ENCODE data around the gene QRFP. TPM values are rescaled to one million over a fixed set of nuclear protein-coding genes. Genes with fewer than 3 reads are reported as not detected.

QRFP gene
- total RNA-seq, 6 experiments from 2014 or later, result 3.3 TPM; not detected in 5

- Histone ChIP-seq H3K4me3 (no peak overlapping the region), H3K36me3 (no peaks in the 10 kb centered on the region), H3K27ac (peak overlapping the region; percentile 24 to 83 (median 52)), H3K9me3 (no peaks in the 10 kb centered on the region), H3K4me1 (peaks cover 0 to 19% (median 0%) of the 10 kb centered on the region in 4 donors), H3K27me3 (no peaks in the 10 kb centered on the region)
- ATAC-seq (peak; percentile 81 to 88 (median 84)), DNase-seq (peak in 2 of 3 donors; percentile 59)
- TF ChIP-seq CTCF (IDR thresholded peaks at IDR 0.05), result no peak
- TF ChIP-seq POLR2A (IDR thresholded peaks at IDR 0.05), result no peak
- 20% methylated on average over 13 of the region's 13 CpGs for WGBS (ENCODE audit: insufficient coverage, low coverage, low lambda C conversion rate, missing lambda C conversion rate)
- intact Hi-C loops (cut with DNase I), result no loop called here
Observed at GRCh38 chr9:130847306-130848217, 49.0 kb downstream of the QRFP start.

GRCh38 chr9:130846487-130847305 is 49.9 kb downstream of the QRFP start:
- ATAC-seq (peak; percentile 36 to 58 (median 42)), DNase-seq (peak in 1 of 3 donors; percentile 64)
- Histone ChIP-seq H3K4me1 (peaks cover 0 to 19% (median 0%) of the 10 kb centered on the region in 4 donors), H3K27ac (peak overlapping the region; percentile 24 to 83 (median 52)), H3K36me3 (no peaks in the 10 kb centered on the region), H3K27me3 (no peaks in the 10 kb centered on the region), H3K4me3 (no peak overlapping the region), H3K9me3 (no peaks in the 10 kb centered on the region)
- WGBS (ENCODE audit: insufficient coverage, low coverage, low lambda C conversion rate, missing lambda C conversion rate), result 68% methylated on average over 8 of the region's 12 CpGs
- no peak for TF ChIP-seq CTCF (IDR thresholded peaks at IDR 0.05)
- intact Hi-C loops (cut with DNase I), result no loop called here

GRCh38 chr9:130845901-130846481 is 50.6 kb downstream of the QRFP start:
- WGBS (ENCODE audit: insufficient coverage, low coverage, low lambda C conversion rate, missing lambda C conversion rate), result 67% methylated on average over 7 of the region's 7 CpGs
- intact Hi-C loops (cut with DNase I), result no loop called here
- DNase-seq (no peak), ATAC-seq (peak in 1 of 4 donors; percentile 7)
- no peaks in the 10 kb centered on the region for H3K27me3 ChIP-seq
- no peaks in the 10 kb centered on the region for H3K9me3 ChIP-seq
- H3K4me1 ChIP-seq, result peaks cover 0 to 19% (median 0%) of the 10 kb centered on the region in 4 donors
- TF ChIP-seq CTCF (IDR thresholded peaks at IDR 0.05) (no peak), POLR2A (IDR thresholded peaks at IDR 0.05) (no peak)
- no peaks in the 10 kb centered on the region for H3K36me3 ChIP-seq
- H3K4me3 ChIP-seq, result no peak overlapping the region
- H3K27ac ChIP-seq, result peak overlapping the region; percentile 24 to 83 (median 52)

GRCh38 chr9:130845254-130845653 is 51.4 kb downstream of the QRFP start:
- 72% methylated on average over 10 of the region's 10 CpGs for WGBS (ENCODE audit: insufficient coverage, low coverage, low lambda C conversion rate, missing lambda C conversion rate)
- H3K9me3 ChIP-seq, result no peaks in the 10 kb centered on the region
- no peak for DNase-seq
- H3K27ac ChIP-seq, result peak overlapping the region in 2 of 3 donors; percentile 13 to 39
- H3K4me3 ChIP-seq, result no peak overlapping the region
- no peaks in the 10 kb centered on the region for H3K27me3 ChIP-seq
- TF ChIP-seq POLR2A (IDR thresholded peaks at IDR 0.05) (no peak), CTCF (IDR thresholded peaks at IDR 0.05) (no peak)
- no peaks in the 10 kb centered on the region for H3K36me3 ChIP-seq
- H3K4me1 ChIP-seq, result peaks cover 0 to 19% (median 0%) of the 10 kb centered on the region in 4 donors
- no peak for ATAC-seq
- intact Hi-C loops (cut with DNase I), result no loop called here

All from right lobe of liver (tissue), 6 donors.